A549 (cell line): ENCODE measurements around the gene ZNF521. TPM values are rescaled to one million over a fixed set of nuclear protein-coding genes. Genes with fewer than 3 reads are reported as not detected.

ENCODE experiments used
- ATAC-seq, 2 experiments: fragments of 200-7000 bp in 1 of 2; fragments of >200 bp in 1 of 2; cut with Nextera tagmentation in 1 of 2; cut with Tn5 transposase in 1 of 2; 3 replicates each; pipeline versions ENCODE4 v1.8.0 to v1.9.1; 2018 to 2020; ENCODE audit warnings: mild to moderate bottlenecking in 1 of 2, moderate library complexity in 1 of 2
- CTCF ChIA-PET: fragments of 300-600 bp; sonication (Branson Sonifier 250); formaldehyde crosslinking; extraction: SDS; loops from one replicate; lab custom pipeline; 2021; ENCODE audit warnings: antibody characterized with exemption, inconsistent platforms; lab: Yijun Ruan, JAX
- POLR2A ChIA-PET: fragments of 350-600 bp; formaldehyde crosslinking; extraction: SDS; loops from one replicate; lab custom pipeline; 2021; ENCODE audit warnings: antibody characterized with exemption, inconsistent platforms; lab: Yijun Ruan, JAX
- DNase-seq, 2 experiments: peaks; one replicate each; pipeline versions ENCODE4 v3.0.0 to v3.0.0-alpha.2; 2011 to 2016; ENCODE audit warnings: low read depth in 1 of 2, low spot score in 1 of 2
- FAIRE-seq: peaks from 2 replicates; lab custom pipeline; 2011; peaks lifted over from hg19 to GRCh38; lab: Jason Lieb, UNC
- H3K27ac ChIP-seq, 2 experiments: fragments of >200 bp; sonication (Bioruptor Twin); formaldehyde crosslinking; 3 replicates each; pipeline ENCODE4 v1.5.1; 2016 to 2017
- H3K4me1 ChIP-seq: fragments of >200 bp; sonication (Bioruptor Twin); formaldehyde crosslinking; 3 replicates; pipeline ENCODE4 v1.6.1; 2016
- H3K4me2 ChIP-seq: fragments of >200 bp; sonication (Bioruptor Twin); formaldehyde crosslinking; 3 replicates; pipeline ENCODE4 v1.6.1; 2016
- H3K4me3 ChIP-seq: fragments of >200 bp; sonication (Bioruptor Twin); formaldehyde crosslinking; 3 replicates; pipeline ENCODE4 v1.5.1; 2016
- H3K9me3 ChIP-seq: fragments of >200 bp; sonication (Bioruptor Twin); formaldehyde crosslinking; 3 replicates; pipeline ENCODE4 v1.6.1; 2016
- CBX2 ChIP-seq: fragments of 200-600 bp; sonication (generic); IDR thresholded peaks from 2 replicates; pipeline ENCODE4 v1.6.1; 2016; ENCODE audit warnings: low read depth, mild to moderate bottlenecking, borderline replicate concordance
- CBX8 ChIP-seq: fragments of 200-600 bp; sonication (generic); IDR thresholded peaks from 2 replicates; pipeline ENCODE4 v1.6.1; 2016
- EHF ChIP-seq: fragments of 250-450 bp; sonication (Bioruptor Pico); IDR thresholded peaks from 2 replicates; pipeline ENCODE4 v1.5.0; 2020; ENCODE audit warnings: mild to moderate bottlenecking
- HEYL ChIP-seq: fragments of 250-450 bp; sonication (Bioruptor Pico); IDR thresholded peaks from 2 replicates; pipeline ENCODE4 v1.8.0; 2021; ENCODE audit warnings: mild to moderate bottlenecking, moderate library complexity
- HMGXB4 ChIP-seq: fragments of 250-450 bp; sonication (Bioruptor Pico); IDR thresholded peaks from 2 replicates; pipeline ENCODE4 v1.5.0; 2021; ENCODE audit warnings: mild to moderate bottlenecking, moderate library complexity, borderline replicate concordance
- HOXB5 ChIP-seq: fragments of 250-450 bp; sonication (Bioruptor Pico); IDR thresholded peaks from 2 replicates; pipeline ENCODE4 v1.5.0; 2020; ENCODE audit warnings: mild to moderate bottlenecking, moderate library complexity
- KDM1A ChIP-seq: fragments of 200-600 bp; sonication (generic); IDR thresholded peaks from 2 replicates; pipeline ENCODE4 v1.6.1; 2016; ENCODE audit warnings: low read depth, mild to moderate bottlenecking
- KDM5A ChIP-seq: fragments of 200-600 bp; sonication (generic); IDR thresholded peaks from 2 replicates; pipeline ENCODE4 v1.6.1; 2016; ENCODE audit warnings: antibody characterized with exemption, mild to moderate bottlenecking
- MAFK ChIP-seq: fragments of 450-650 bp; IDR thresholded peaks from 2 replicates; pipeline ENCODE4 v1.6.1; 2014; ENCODE audit not compliant: partially characterized antibody
- MAZ ChIP-seq: fragments of 150-350 bp; IDR thresholded peaks from 2 replicates; pipeline ENCODE4 v1.6.1; 2014; ENCODE audit warnings: antibody characterized with exemption, low read depth, low read length, borderline replicate concordance
- MYC ChIP-seq: IDR thresholded peaks from 2 replicates; pipeline ENCODE4 v1.6.1; 2012; ENCODE audit warnings: mild to moderate bottlenecking, inconsistent platforms, low read length, improper control_type of control experiment, borderline replicate concordance
- NR3C1 ChIP-seq: fragments of >200 bp; sonication (Bioruptor Twin); formaldehyde crosslinking; IDR thresholded peaks from 3 replicates; pipeline ENCODE4 v1.6.1; 2017
- PHF8 ChIP-seq: fragments of 200-600 bp; sonication (generic); IDR thresholded peaks from 2 replicates; pipeline ENCODE4 v1.6.1; 2016; ENCODE audit warnings: low read depth, mild to moderate bottlenecking, antibody characterized with exemption, moderate library complexity, borderline replicate concordance
- RAD21 ChIP-seq, 2 experiments: fragments of >200 bp in 1 of 2; sonication (Bioruptor Twin) in 1 of 2; formaldehyde crosslinking in 1 of 2; IDR thresholded peaks in 1 of 2; conservative IDR thresholded peaks in 1 of 2; 2 replicates in 1 of 2; 3 replicates in 1 of 2; pipeline ENCODE4 v1.6.1; 2012 to 2018; ENCODE audit warnings: inconsistent platforms in 1 of 2
- RARB ChIP-seq: fragments of 250-450 bp; sonication (Bioruptor Pico); IDR thresholded peaks from 2 replicates; pipeline ENCODE4 v1.8.0; 2021; ENCODE audit warnings: mild to moderate bottlenecking, moderate library complexity
- SMC3 ChIP-seq: fragments of >200 bp; sonication (Bioruptor Twin); formaldehyde crosslinking; IDR thresholded peaks from 3 replicates; pipeline ENCODE4 v1.6.1; 2018; ENCODE audit warnings: inconsistent platforms
- SREBF2 ChIP-seq: fragments of 450-650 bp; IDR thresholded peaks from 2 replicates; pipeline ENCODE4 v1.6.1; 2014; ENCODE audit warnings: mild to moderate bottlenecking, moderate library complexity
- TFCP2L1 ChIP-seq: fragments of 250-450 bp; sonication (Bioruptor Pico); IDR thresholded peaks from 2 replicates; pipeline ENCODE4 v1.5.0; 2021; ENCODE audit warnings: mild to moderate bottlenecking
- ZC3H11A ChIP-seq: fragments of 450-650 bp; IDR thresholded peaks from 2 replicates; pipeline ENCODE4 v1.6.1; 2014; ENCODE audit warnings: antibody characterized with exemption, mild to moderate bottlenecking
- WGBS: methylation state at CpG from one replicate; pipeline ENCODE4 v1.1.6; 2017; ENCODE audit errors: missing lambda C conversion rate; 5-methylcytosine and 5-hydroxymethylcytosine counted together
- polyA plus RNA-seq, 4 experiments: library from polyadenylated mRNA; depleted of rRNA in 3 of 4; stranded (reverse); fragments of >200 nt; fragmentation: RNase III in 1 of 4; extraction: RNeasy Plus Mini Kit Qiagen cat#74134 plus additional on column Dnase treatment in 1 of 4; gene quantifications; 2 replicates in 3 of 4; 3 replicates in 1 of 4; pipeline ENCODE4 v1.2.3, GENCODE V29; 2011 to 2017
- TF ChIP-seq, protein P1 (sequence below): IDR thresholded peaks from 2 replicates; pipeline ENCODE4 v1.6.1; 2012
- TF ChIP-seq, protein P2 (sequence below): IDR thresholded peaks from 2 replicates; pipeline ENCODE4 v1.6.1; 2012; ENCODE audit warnings: low read depth, borderline replicate concordance

Gene ZNF521
- polyA plus RNA-seq, 2 of the 4 experiments (the other 2 are of a cell fraction) = not detected

GRCh38 chr18:25253136-25253535 lies 98.8 kb downstream of the ZNF521 start (continued):
- TF ChIP-seq, protein P1, sequence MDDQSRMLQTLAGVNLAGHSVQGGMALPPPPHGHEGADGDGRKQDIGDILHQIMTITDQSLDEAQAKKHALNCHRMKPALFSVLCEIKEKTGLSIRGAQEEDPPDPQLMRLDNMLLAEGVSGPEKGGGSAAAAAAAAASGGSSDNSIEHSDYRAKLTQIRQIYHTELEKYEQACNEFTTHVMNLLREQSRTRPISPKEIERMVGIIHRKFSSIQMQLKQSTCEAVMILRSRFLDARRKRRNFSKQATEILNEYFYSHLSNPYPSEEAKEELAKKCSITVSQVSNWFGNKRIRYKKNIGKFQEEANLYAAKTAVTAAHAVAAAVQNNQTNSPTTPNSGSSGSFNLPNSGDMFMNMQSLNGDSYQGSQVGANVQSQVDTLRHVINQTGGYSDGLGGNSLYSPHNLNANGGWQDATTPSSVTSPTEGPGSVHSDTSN = no peak
- TF ChIP-seq ZC3H11A = no peak
- no peak for TF ChIP-seq SMC3
- no peak for TF ChIP-seq CBX8
- TF ChIP-seq MAZ = no peak
- no peak for TF ChIP-seq MYC
- TF ChIP-seq RAD21 (conservative IDR thresholded peaks at IDR 0.05 in 1 of 2, IDR thresholded peaks at IDR 0.05 in 1 of 2) = no peak
- TF ChIP-seq NR3C1 = no peak

GRCh38 chr18:25251068-25251467 lies 100.9 kb downstream of the ZNF521 start:
- Histone ChIP-seq H3K4me3 (no peak overlapping the region), H3K27ac (no peak overlapping the region)
- DNase-seq (no peak), ATAC-seq (no peak)
- no peak for TF ChIP-seq MAZ
- no peak for TF ChIP-seq TFCP2L1 (CRISPR knock-in tag)
- TF ChIP-seq KDM5A = no peak
- TF ChIP-seq EHF (CRISPR knock-in tag) = no peak
- TF ChIP-seq RARB (CRISPR knock-in tag) = no peak
- no peak for TF ChIP-seq SREBF2
- no peak for TF ChIP-seq HEYL (CRISPR knock-in tag)
- no peak for TF ChIP-seq MAFK
- TF ChIP-seq MYC = no peak
- no peak for TF ChIP-seq HMGXB4 (CRISPR knock-in tag)
- TF ChIP-seq CBX2 = no peak
- TF ChIP-seq SMC3 = no peak
- TF ChIP-seq, protein P2, sequence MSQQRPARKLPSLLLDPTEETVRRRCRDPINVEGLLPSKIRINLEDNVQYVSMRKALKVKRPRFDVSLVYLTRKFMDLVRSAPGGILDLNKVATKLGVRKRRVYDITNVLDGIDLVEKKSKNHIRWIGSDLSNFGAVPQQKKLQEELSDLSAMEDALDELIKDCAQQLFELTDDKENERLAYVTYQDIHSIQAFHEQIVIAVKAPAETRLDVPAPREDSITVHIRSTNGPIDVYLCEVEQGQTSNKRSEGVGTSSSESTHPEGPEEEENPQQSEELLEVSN = no peak
- TF ChIP-seq PHF8 = no peak
- no peak for TF ChIP-seq CBX8
- TF ChIP-seq KDM1A = no peak
- TF ChIP-seq, all 56 proteins: peak for 0
- no peak overlapping the region for H3K4me2 ChIP-seq
- ChIA-PET CTCF (no interaction called here), POLR2A (no interaction called here)
- no peaks in the 10 kb centered on the region for H3K4me1 ChIP-seq
- 41% methylated on average over 4 of the region's 4 CpGs for WGBS
- no peaks in the 10 kb centered on the region for H3K9me3 ChIP-seq
- FAIRE-seq = no peak

DNA sequence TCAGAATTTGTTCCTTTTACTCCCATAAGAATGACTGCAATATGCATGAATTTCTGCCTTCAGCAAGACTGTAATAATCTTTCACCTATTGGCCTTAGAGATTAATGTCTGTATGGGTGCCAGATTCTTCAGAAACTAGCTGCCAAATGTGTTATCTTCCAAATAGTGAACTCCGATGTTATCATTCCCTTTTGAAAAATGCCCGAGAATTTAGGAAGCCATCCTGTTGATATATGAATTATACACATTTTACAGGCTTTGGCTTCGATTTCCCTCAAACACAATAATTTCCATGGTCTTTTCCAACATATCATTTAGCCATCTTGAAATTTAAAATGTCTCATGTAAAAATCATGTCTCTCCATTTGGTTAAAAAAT lies 101.5 kb downstream of the ZNF521 start:
- WGBS = 22% methylated on average over 3 of the region's 3 CpGs
- H3K4me1 ChIP-seq = no peaks in the 10 kb centered on the region
- no peak overlapping the region for H3K27ac ChIP-seq
- no peak overlapping the region for H3K4me3 ChIP-seq
- FAIRE-seq = no peak
- CTCF ChIA-PET = no interaction called here
- ATAC-seq = no peak
- H3K4me2 ChIP-seq = no peak overlapping the region
- POLR2A ChIA-PET = no interaction called here
- TF ChIP-seq HOXB5 (CRISPR knock-in tag) = no peak
- H3K9me3 ChIP-seq = no peaks in the 10 kb centered on the region
- DNase-seq = no peak
